ENCODE data around the gene LYSMD1.

Gene LYSMD1

GRCh38 chr1:151146412-151147131 lies 19.1 kb downstream of the LYSMD1 start, which contains the start of gene SEMA6C:
Gene SEMA6C (minus strand): TSS chr1:151146631. CDS start chr1:151142621, 4,010 bp downstream.
- no peak within 1 kb of the TSS for H3K27ac ChIP-seq (ENCODE audit: low read length)
- H3K27me3 ChIP-seq (ENCODE audit: control insufficient read depth, insufficient read depth, low read length): peaks cover 30% of the 10 kb centered on the region
- no peaks in the 10 kb centered on the region for H3K9me3 ChIP-seq (ENCODE audit: control insufficient read depth, low read depth, low read length)
- peak within 1 kb of the TSS; percentile 65 for H3K4me3 ChIP-seq (ENCODE audit: low read length)
- H3K36me3 ChIP-seq (ENCODE audit: control insufficient read depth, low read depth, low read length): no peaks in the 10 kb centered on the region
- peak within 1 kb of the TSS; percentile 60 for H3K9ac ChIP-seq (ENCODE audit: low read length)
- peaks cover 27% of the 10 kb centered on the region for H3K4me1 ChIP-seq (ENCODE audit: control insufficient read depth, low read depth, low read length)

- peaks cover 27% of the 10 kb centered on the region for H3K4me1 ChIP-seq (ENCODE audit: control insufficient read depth, low read depth, low read length)
- H3K27ac ChIP-seq (ENCODE audit: low read length): no peak overlapping the region
- peak overlapping the region; percentile 65 for H3K4me3 ChIP-seq (ENCODE audit: low read length)
- peak overlapping the region; percentile 60 for H3K9ac ChIP-seq (ENCODE audit: low read length)
- no peaks in the 10 kb centered on the region for H3K36me3 ChIP-seq (ENCODE audit: control insufficient read depth, low read depth, low read length)
- no peaks in the 10 kb centered on the region for H3K9me3 ChIP-seq (ENCODE audit: control insufficient read depth, low read depth, low read length)
- H3K27me3 ChIP-seq (ENCODE audit: control insufficient read depth, insufficient read depth, low read length): peaks cover 30% of the 10 kb centered on the region
Measured at GRCh38 chr1:151146072-151146411, 19.7 kb downstream of the LYSMD1 start.

- H3K9me3 ChIP-seq (ENCODE audit: control insufficient read depth, low read depth, low read length): no peaks in the 10 kb centered on the region
- no peak overlapping the region for H3K27ac ChIP-seq (ENCODE audit: low read length)
- H3K27me3 ChIP-seq (ENCODE audit: control insufficient read depth, insufficient read depth, low read length): peaks cover 30% of the 10 kb centered on the region
- H3K4me3 ChIP-seq (ENCODE audit: low read length): peak overlapping the region; percentile 65
- H3K4me1 ChIP-seq (ENCODE audit: control insufficient read depth, low read depth, low read length): peaks cover 27% of the 10 kb centered on the region
- peak overlapping the region; percentile 60 for H3K9ac ChIP-seq (ENCODE audit: low read length)
- no peaks in the 10 kb centered on the region for H3K36me3 ChIP-seq (ENCODE audit: control insufficient read depth, low read depth, low read length)
Measured at GRCh38 chr1:151145304-151146071, 20.2 kb downstream of the LYSMD1 start.

- Histone ChIP-seq H3K27me3 (ENCODE audit: control insufficient read depth, insufficient read depth, low read length) (peaks cover 30% of the 10 kb centered on the region), H3K9ac (ENCODE audit: low read length) (peak overlapping the region; percentile 60), H3K27ac (ENCODE audit: low read length) (no peak overlapping the region), H3K36me3 (ENCODE audit: control insufficient read depth, low read depth, low read length) (peaks cover under 1% of the 10 kb centered on the region), H3K9me3 (ENCODE audit: control insufficient read depth, low read depth, low read length) (no peaks in the 10 kb centered on the region), H3K4me1 (ENCODE audit: control insufficient read depth, low read depth, low read length) (peaks cover 27% of the 10 kb centered on the region), H3K4me3 (ENCODE audit: low read length) (peak overlapping the region; percentile 65)
Measured at GRCh38 chr1:151144474-151145303, 21.0 kb downstream of the LYSMD1 start.

- Histone ChIP-seq H3K36me3 (ENCODE audit: control insufficient read depth, low read depth, low read length) (peaks cover 7% of the 10 kb centered on the region), H3K9ac (ENCODE audit: low read length) (no peak overlapping the region), H3K27me3 (ENCODE audit: control insufficient read depth, insufficient read depth, low read length) (peaks cover 30% of the 10 kb centered on the region), H3K4me3 (ENCODE audit: low read length) (no peak overlapping the region), H3K27ac (ENCODE audit: low read length) (no peak overlapping the region), H3K9me3 (ENCODE audit: control insufficient read depth, low read depth, low read length) (no peaks in the 10 kb centered on the region), H3K4me1 (ENCODE audit: control insufficient read depth, low read depth, low read length) (peaks cover 27% of the 10 kb centered on the region)
Measured at GRCh38 chr1:151143986-151144385, 21.7 kb downstream of the LYSMD1 start.

GRCh38 chr1:151143057-151143435 lies 22.7 kb downstream of the LYSMD1 start:
- Histone ChIP-seq H3K9ac (ENCODE audit: low read length) (no peak overlapping the region), H3K36me3 (ENCODE audit: control insufficient read depth, low read depth, low read length) (peaks cover 7% of the 10 kb centered on the region), H3K27ac (ENCODE audit: low read length) (no peak overlapping the region), H3K9me3 (ENCODE audit: control insufficient read depth, low read depth, low read length) (no peaks in the 10 kb centered on the region), H3K4me1 (ENCODE audit: control insufficient read depth, low read depth, low read length) (peaks cover 27% of the 10 kb centered on the region), H3K4me3 (ENCODE audit: low read length) (no peak overlapping the region), H3K27me3 (ENCODE audit: control insufficient read depth, insufficient read depth, low read length) (peaks cover 28% of the 10 kb centered on the region)

- Histone ChIP-seq H3K4me1 (ENCODE audit: control insufficient read depth, low read depth, low read length) (peaks cover 27% of the 10 kb centered on the region), H3K9me3 (ENCODE audit: control insufficient read depth, low read depth, low read length) (no peaks in the 10 kb centered on the region), H3K36me3 (ENCODE audit: control insufficient read depth, low read depth, low read length) (peaks cover 7% of the 10 kb centered on the region), H3K27ac (ENCODE audit: low read length) (no peak overlapping the region), H3K9ac (ENCODE audit: low read length) (no peak overlapping the region), H3K4me3 (ENCODE audit: low read length) (no peak overlapping the region), H3K27me3 (ENCODE audit: control insufficient read depth, insufficient read depth, low read length) (peaks cover 23% of the 10 kb centered on the region)
Measured at GRCh38 chr1:151142411-151143056, 23.2 kb downstream of the LYSMD1 start.

- peaks cover 14% of the 10 kb centered on the region for H3K27me3 ChIP-seq (ENCODE audit: control insufficient read depth, insufficient read depth, low read length)
- no peaks in the 10 kb centered on the region for H3K4me1 ChIP-seq (ENCODE audit: control insufficient read depth, low read depth, low read length)
- no peak overlapping the region for H3K4me3 ChIP-seq (ENCODE audit: low read length)
- no peaks in the 10 kb centered on the region for H3K9me3 ChIP-seq (ENCODE audit: control insufficient read depth, low read depth, low read length)
- peaks cover 28% of the 10 kb centered on the region for H3K36me3 ChIP-seq (ENCODE audit: control insufficient read depth, low read depth, low read length)
- no peak overlapping the region for H3K9ac ChIP-seq (ENCODE audit: low read length)
- H3K27ac ChIP-seq (ENCODE audit: low read length): no peak overlapping the region
Measured at GRCh38 chr1:151137789-151138188, 27.9 kb downstream of the LYSMD1 start.

- H3K27ac ChIP-seq (ENCODE audit: low read length): no peak overlapping the region
- H3K4me1 ChIP-seq (ENCODE audit: control insufficient read depth, low read depth, low read length): no peaks in the 10 kb centered on the region
- H3K9me3 ChIP-seq (ENCODE audit: control insufficient read depth, low read depth, low read length): no peaks in the 10 kb centered on the region
- H3K27me3 ChIP-seq (ENCODE audit: control insufficient read depth, insufficient read depth, low read length): peaks cover 32% of the 10 kb centered on the region
- no peak overlapping the region for H3K9ac ChIP-seq (ENCODE audit: low read length)
- H3K36me3 ChIP-seq (ENCODE audit: control insufficient read depth, low read depth, low read length): peaks cover 28% of the 10 kb centered on the region
- no peak overlapping the region for H3K4me3 ChIP-seq (ENCODE audit: low read length)
Measured at GRCh38 chr1:151135433-151136385, 30.0 kb downstream of the LYSMD1 start.

- Histone ChIP-seq H3K36me3 (ENCODE audit: control insufficient read depth, low read depth, low read length) (peaks cover 28% of the 10 kb centered on the region), H3K9ac (ENCODE audit: low read length) (no peak overlapping the region), H3K9me3 (ENCODE audit: control insufficient read depth, low read depth, low read length) (no peaks in the 10 kb centered on the region), H3K4me1 (ENCODE audit: control insufficient read depth, low read depth, low read length) (no peaks in the 10 kb centered on the region), H3K4me3 (ENCODE audit: low read length) (no peak overlapping the region), H3K27me3 (ENCODE audit: control insufficient read depth, insufficient read depth, low read length) (peaks cover 35% of the 10 kb centered on the region), H3K27ac (ENCODE audit: low read length) (no peak overlapping the region)
Measured at GRCh38 chr1:151134991-151135390, 30.7 kb downstream of the LYSMD1 start.

Measured in iPS-18a (cell line).